Pulmonary artery endothelial cell (primary cell): ENCODE data around the gene ARHGEF39. TPM values are rescaled to one million over a fixed set of nuclear protein-coding genes. Genes with fewer than 3 reads are reported as not detected.
"Not testable (repeated sequence)": the region's sequence is repeated elsewhere in the genome, so short reads cannot be mapped to it uniquely, and the experiment has no call there.

Experiments used
- DNase-seq: peaks from one replicate; pipeline ENCODE4 v3.0.0-alpha.2; 2011; ENCODE audit warnings: low read depth, low spot score
- total RNA-seq: library from RNA; depleted of rRNA; stranded (reverse); fragments of >200 nt; gene quantifications from 2 replicates; pipeline ENCODE4 v1.2.3, GENCODE V29; 2014

The ARHGEF39 gene
- total RNA-seq, 1 donor from 2014 or later: 0.86 TPM

GRCh38 chr9:35619800-35620158 lies 45.2 kb downstream of the ARHGEF39 start:
- DNase-seq: no peak

GRCh38 chr9:35618854-35619799 lies 45.9 kb downstream of the ARHGEF39 start:
- no peak for DNase-seq

GRCh38 chr9:35618325-35618727 lies 46.7 kb downstream of the ARHGEF39 start, which contains the start of gene CD72:
CD72 (minus strand) TSS chr9:35618413; CDS start chr9:35618303, 110 bp downstream.
- DNase-seq: no peak

- DNase-seq: no peak
Measured at GRCh38 chr9:35617548-35617947, 47.4 kb downstream of the ARHGEF39 start.

- DNase-seq: no peak
Measured at GRCh38 chr9:35616681-35617459, 48.1 kb downstream of the ARHGEF39 start.

GRCh38 chr9:35615981-35616680 lies 48.9 kb downstream of the ARHGEF39 start:
- DNase-seq: no peak

GRCh38 chr9:35612843-35613242 lies 52.2 kb downstream of the ARHGEF39 start:
- no peak for DNase-seq

GRCh38 chr9:35612066-35612465 lies 52.9 kb downstream of the ARHGEF39 start:
- DNase-seq: not testable (repeated sequence)

- no peak for DNase-seq
Measured at GRCh38 chr9:35611230-35611797, 53.7 kb downstream of the ARHGEF39 start.

- DNase-seq: no peak
Measured at GRCh38 chr9:35609820-35610163, 55.2 kb downstream of the ARHGEF39 start.

Other genes starting within 250 kb of the ARHGEF39 start
- gene RUSC2, start 175.1 kb downstream of the ARHGEF39 start, total RNA-seq: 16.7 and 21.3 TPM in 2 replicates
- 4.3 and 6.9 TPM in 2 replicates for gene TESK1, start 59.9 kb downstream of the ARHGEF39 start, total RNA-seq
- gene CD72, start 46.8 kb downstream of the ARHGEF39 start, total RNA-seq: 0.07 TPM in 1 of 2 replicates, not detected in the other
- gene SIT1, start 14.3 kb downstream of the ARHGEF39 start, total RNA-seq: not detected in 2 replicates
- gene RMRP, start 7.2 kb downstream of the ARHGEF39 start, total RNA-seq: 22,365 and 32,732 TPM in 2 replicates
- gene CCDC107, start 6.9 kb downstream of the ARHGEF39 start, total RNA-seq: 10.6 and 11.7 TPM in 2 replicates
- gene CA9, start 8.7 kb upstream of the ARHGEF39 start, total RNA-seq: 0.40 TPM in 1 of 2 replicates, not detected in the other
- 119 and 221 TPM in 2 replicates for gene TPM2, start 24.7 kb upstream of the ARHGEF39 start, total RNA-seq
- 314 and 379 TPM in 2 replicates for gene TLN1, start 67.0 kb upstream of the ARHGEF39 start, total RNA-seq
- 45.2 and 58.0 TPM in 2 replicates for gene CREB3, start 67.5 kb upstream of the ARHGEF39 start, total RNA-seq
- gene GBA2, start 84.0 kb upstream of the ARHGEF39 start, total RNA-seq: 64.7 and 64.9 TPM in 2 replicates
- 11.9 and 13.2 TPM in 2 replicates for gene RGP1, start 84.1 kb upstream of the ARHGEF39 start, total RNA-seq
- 8.5 and 23.2 TPM in 2 replicates for gene MSMP, start 89.1 kb upstream of the ARHGEF39 start, total RNA-seq
- gene NPR2, start 126.4 kb upstream of the ARHGEF39 start, total RNA-seq: 8.1 and 12.3 TPM in 2 replicates
- 0.20 and 0.25 TPM in 2 replicates for gene SPAG8, start 147.1 kb upstream of the ARHGEF39 start, total RNA-seq
- 23.9 and 24.1 TPM in 2 replicates for gene HINT2, start 149.8 kb upstream of the ARHGEF39 start, total RNA-seq
- gene FAM221B, start 163.5 kb upstream of the ARHGEF39 start, total RNA-seq: not detected in 2 replicates
- 0.35 and 0.59 TPM in 2 replicates for gene TMEM8B, start 164.0 kb upstream of the ARHGEF39 start, total RNA-seq
- not detected in 2 replicates for gene OR13J1, start 205.2 kb upstream of the ARHGEF39 start, total RNA-seq
- 2.4 and 5.6 TPM in 2 replicates for gene HRCT1, start 241.0 kb upstream of the ARHGEF39 start, total RNA-seq
- gene SPAAR, start 244.3 kb upstream of the ARHGEF39 start, total RNA-seq: 7.5 and 11.7 TPM in 2 replicates